ENCODE data around the gene CSRP1. TPM values are rescaled to one million over a fixed set of nuclear protein-coding genes. Genes with fewer than 3 reads are reported as not detected.

The CSRP1 gene
- total and polyA plus RNA-seq, 2 of the 13 experiments (the other 11 are each of a cell fraction or from before 2014, with no cell fraction given), result 17.7 to 68.9 TPM

DNA sequence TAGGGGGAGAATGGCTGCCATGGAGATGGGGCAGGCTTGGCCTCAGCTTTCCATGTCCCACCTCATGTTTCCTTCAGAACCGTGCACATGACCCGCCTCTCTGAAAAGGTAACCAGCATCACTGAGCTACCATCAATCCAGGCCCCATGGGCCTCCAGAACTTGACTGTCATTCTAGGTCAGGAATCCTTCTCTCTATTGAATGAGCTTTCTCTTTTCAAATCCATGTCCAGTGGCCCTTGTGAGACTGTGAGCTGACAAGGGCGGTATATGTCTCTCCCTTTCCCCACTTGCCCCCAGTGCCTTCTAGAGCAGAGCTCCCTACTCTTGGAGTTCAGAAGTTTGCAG is 4.4 kb downstream of the CSRP1 start:
- peak overlapping the region; percentile 36 for H3K4me2 ChIP-seq (ENCODE audit: low read depth, low read length)
- H3K4me1 ChIP-seq (ENCODE audit: insufficient read depth, low read length), result peaks cover 82% of the 10 kb centered on the region
- H4K20me1 ChIP-seq (ENCODE audit: insufficient read depth, low read length), result no peaks in the 10 kb centered on the region
- H3K36me3 ChIP-seq (replicated peaks in 1 of 2; ENCODE audit: control insufficient read depth in 1 of 2, insufficient read depth in 2 of 2, low read length in 2 of 2), result no peaks in the 10 kb centered on the region
- BruUV-seq (replicated peaks), result no TSS peak
- no peak overlapping the region for H2AFZ ChIP-seq (ENCODE audit: low read length)
- no peaks in the 10 kb centered on the region for H3K9me3 ChIP-seq (ENCODE audit: low read length)
- H3K27me3 ChIP-seq (ENCODE audit: control insufficient read depth in 1 of 2, insufficient read depth in 2 of 2, low read length in 2 of 2), result no peaks in the 10 kb centered on the region; a peak in 1 of 5 replicates
- 92% methylated on average over 1 of the region's 3 CpGs for WGBS (ENCODE audit: low lambda C conversion rate)
- TF ChIP-seq ZFP36L1 (CRISPR knock-in tag; IDR thresholded peaks at IDR 0.05) (no peak), ZNF773 (CRISPR knock-in tag; IDR thresholded peaks at IDR 0.05; ENCODE audit: borderline replicate concordance) (no peak), ZNF549 (CRISPR knock-in tag; IDR thresholded peaks at IDR 0.05) (no peak), ZBTB7A (CRISPR knock-in tag; IDR thresholded peaks at IDR 0.05) (no peak), ZNF460 (CRISPR knock-in tag; IDR thresholded peaks at IDR 0.05; ENCODE audit: borderline replicate concordance) (no peak), SKI (IDR thresholded peaks at IDR 0.05; ENCODE audit: partially characterized antibody) (no peak), KLF13 (CRISPR knock-in tag; IDR thresholded peaks at IDR 0.05) (no peak)
- TF ChIP-seq, protein P1, sequence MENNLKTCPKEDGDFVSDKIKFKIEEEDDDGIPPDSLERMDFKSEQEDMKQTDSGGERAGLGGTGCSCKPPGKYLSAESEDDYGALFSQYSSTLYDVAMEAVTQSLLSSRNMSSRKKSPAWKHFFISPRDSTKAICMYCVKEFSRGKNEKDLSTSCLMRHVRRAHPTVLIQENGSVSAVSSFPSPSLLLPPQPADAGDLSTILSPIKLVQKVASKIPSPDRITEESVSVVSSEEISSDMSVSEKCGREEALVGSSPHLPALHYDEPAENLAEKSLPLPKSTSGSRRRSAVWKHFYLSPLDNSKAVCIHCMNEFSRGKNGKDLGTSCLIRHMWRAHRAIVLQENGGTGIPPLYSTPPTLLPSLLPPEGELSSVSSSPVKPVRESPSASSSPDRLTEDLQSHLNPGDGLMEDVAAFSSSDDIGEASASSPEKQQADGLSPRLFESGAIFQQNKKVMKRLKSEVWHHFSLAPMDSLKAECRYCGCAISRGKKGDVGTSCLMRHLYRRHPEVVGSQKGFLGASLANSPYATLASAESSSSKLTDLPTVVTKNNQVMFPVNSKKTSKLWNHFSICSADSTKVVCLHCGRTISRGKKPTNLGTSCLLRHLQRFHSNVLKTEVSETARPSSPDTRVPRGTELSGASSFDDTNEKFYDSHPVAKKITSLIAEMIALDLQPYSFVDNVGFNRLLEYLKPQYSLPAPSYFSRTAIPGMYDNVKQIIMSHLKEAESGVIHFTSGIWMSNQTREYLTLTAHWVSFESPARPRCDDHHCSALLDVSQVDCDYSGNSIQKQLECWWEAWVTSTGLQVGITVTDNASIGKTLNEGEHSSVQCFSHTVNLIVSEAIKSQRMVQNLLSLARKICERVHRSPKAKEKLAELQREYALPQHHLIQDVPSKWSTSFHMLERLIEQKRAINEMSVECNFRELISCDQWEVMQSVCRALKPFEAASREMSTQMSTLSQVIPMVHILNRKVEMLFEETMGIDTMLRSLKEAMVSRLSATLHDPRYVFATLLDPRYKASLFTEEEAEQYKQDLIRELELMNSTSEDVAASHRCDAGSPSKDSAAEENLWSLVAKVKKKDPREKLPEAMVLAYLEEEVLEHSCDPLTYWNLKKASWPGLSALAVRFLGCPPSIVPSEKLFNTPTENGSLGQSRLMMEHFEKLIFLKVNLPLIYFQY (CRISPR knock-in tag; IDR thresholded peaks at IDR 0.05; ENCODE audit: borderline replicate concordance), result no peak
- TF ChIP-seq, protein P2, sequence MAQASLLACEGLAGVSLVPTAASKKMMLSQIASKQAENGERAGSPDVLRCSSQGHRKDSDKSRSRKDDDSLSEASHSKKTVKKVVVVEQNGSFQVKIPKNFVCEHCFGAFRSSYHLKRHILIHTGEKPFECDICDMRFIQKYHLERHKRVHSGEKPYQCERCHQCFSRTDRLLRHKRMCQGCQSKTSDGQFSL (CRISPR knock-in tag; IDR thresholded peaks at IDR 0.05), result no peak
- peak overlapping the region; percentile 43 for H3K27ac ChIP-seq (ENCODE audit: extremely low read length, insufficient read depth, low read length)
- no peak for ATAC-seq
- no peak overlapping the region for H3K9ac ChIP-seq (ENCODE audit: insufficient read depth, low read depth, low read length)
- no peaks in the 10 kb centered on the region for H3K79me2 ChIP-seq (ENCODE audit: insufficient read depth, low read length)
- CTCF ChIA-PET (ENCODE audit: low intra/inter-chr PET ratio, low total read pairs), result interaction anchor here (1.6 kb wide), 1 partner anchor 10 kb away, joined by 7 read pairs; no protein-coding TSS in a partner anchor
- intact Hi-C loops (cut with micrococcal nuclease; ENCODE audit: unreplicated experiment) (no loop called here), in situ Hi-C loops (cut with HindIII; ENCODE audit: extremely low pct_ligation_motif_present, low pct_unique_long_range_greater_than_20kb) (no loop called here)
- POLR2A ChIA-PET, result interaction anchor here (0.8 to 3.2 kb wide), 8 partner anchors 8 to 34 kb away, joined by 3 to 17 read pairs (median 6); partner anchors contain the start of gene PHLDA3
- no peak for FAIRE-seq
- H3K4me3 ChIP-seq (replicated peaks in 1 of 3; ENCODE audit: insufficient read depth in 1 of 3, low read depth in 2 of 3, low read length in 3 of 3), result no peak overlapping the region
- no peak for DNase-seq (ENCODE audit: low spot score)
